Gastroesophageal sphincter (tissue), 4 donors: Measurements from ENCODE around the gene IL3. TPM values are rescaled to one million over a fixed set of nuclear protein-coding genes. Genes with fewer than 3 reads are reported as not detected.

Source experiments
- ATAC-seq: fragments of 150-250 bp; one replicate; pipeline ENCODE4 v1.9.1; 2016; ENCODE audit warnings: mild to moderate bottlenecking, moderate library complexity
- H3K27ac ChIP-seq, 4 donors: fragments of 200-600 bp; sonication (generic) in 3 of 4; 1 replicate in 3 of 4; 2 replicates in 1 of 4; pipeline ENCODE4 v1.5.1; 2016 to 2019
- H3K27me3 ChIP-seq: fragments of 200-600 bp; sonication (generic); one replicate; pipeline ENCODE4 v1.5.1; 2019
- H3K36me3 ChIP-seq, 2 donors: fragments of 200-600 bp; sonication (generic); one replicate each; pipeline ENCODE4 v1.5.1; 2019; ENCODE audit warnings: control low read depth in 1 of 2
- H3K4me1 ChIP-seq, 3 donors: fragments of 200-600 bp; sonication (generic); 1 replicate in 2 of 3; 2 replicates in 1 of 3; pipeline ENCODE4 v1.5.1; 2016 to 2019; ENCODE audit warnings: control low read depth in 2 of 3
- H3K4me3 ChIP-seq, 2 donors: fragments of 200-600 bp; sonication (generic); one replicate each; pipeline ENCODE4 v1.5.1; 2019; ENCODE audit warnings: mild to moderate bottlenecking in 1 of 2, moderate library complexity in 1 of 2
- H3K9me3 ChIP-seq, 3 donors: fragments of 200-600 bp; sonication (generic); one replicate each; pipeline ENCODE4 v1.5.1; 2017 to 2019; ENCODE audit warnings: control low read depth in 2 of 3
- CTCF ChIP-seq, 4 experiments: fragments of 200-600 bp in 2 of 4; fragments of 450-650 bp in 2 of 4; sonication (generic) in 1 of 4; IDR thresholded peaks; one replicate each; pipeline ENCODE4 v1.5.1; 2017 to 2019; ENCODE audit warnings: antibody characterized with exemption in 4 of 4, mild to moderate bottlenecking in 2 of 4, moderate library complexity in 2 of 4
- EP300 ChIP-seq: sonication (generic); formaldehyde crosslinking; IDR thresholded peaks from one replicate; pipeline ENCODE4 v1.6.1; 2017; ENCODE audit warnings: antibody characterized with exemption, mild to moderate bottlenecking
- POLR2A ChIP-seq, 2 donors: fragments of 450-650 bp; IDR thresholded peaks; one replicate each; pipeline ENCODE4 v1.6.1; 2017; ENCODE audit warnings: antibody characterized with exemption in 2 of 2, mild to moderate bottlenecking in 2 of 2, moderate library complexity in 1 of 2
- POLR2AphosphoS5 ChIP-seq: sonication (generic); formaldehyde crosslinking; IDR thresholded peaks from one replicate; pipeline ENCODE4 v1.6.1; 2017; ENCODE audit warnings: antibody characterized with exemption
- WGBS, 2 donors: methylation state at CpG; one replicate each; pipeline ENCODE4 v1.1.5; 2018; ENCODE audit warnings: low coverage in 1 of 2; 5-methylcytosine and 5-hydroxymethylcytosine counted together
- total RNA-seq, 4 donors: library from RNA; depleted of rRNA; stranded (reverse); fragments of >200 nt; gene quantifications; one replicate each; pipeline ENCODE4 v1.1.0, GENCODE V29; 2016

Gene IL3
- total RNA-seq, 4 donors from 2014 or later: not detected

DNA sequence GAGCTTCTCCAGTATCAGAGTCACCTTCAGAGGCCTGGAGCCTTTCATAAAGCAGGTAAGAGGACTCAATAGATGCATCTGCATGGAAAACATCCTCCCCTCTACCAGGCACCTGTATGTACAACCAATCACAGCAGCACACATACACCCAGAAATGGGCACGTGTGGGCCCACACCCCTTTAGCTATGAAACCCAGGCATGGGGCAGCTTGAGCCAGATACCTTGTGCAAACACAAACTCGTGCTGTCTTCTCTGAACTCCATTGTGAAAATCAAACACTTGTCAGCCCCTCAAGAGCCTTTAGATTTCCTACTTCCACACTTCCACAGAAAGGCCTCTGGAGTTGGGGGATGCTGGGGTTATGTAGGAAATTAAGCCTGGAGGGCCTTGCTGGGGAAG lies 12.1 kb downstream of the IL3 start:
- Histone ChIP-seq H3K4me1 (no peaks in the 10 kb centered on the region), H3K4me3 (no peak overlapping the region), H3K27me3 (no peaks in the 10 kb centered on the region), H3K9me3 (no peaks in the 10 kb centered on the region), H3K36me3 (no peaks in the 10 kb centered on the region), H3K27ac (no peak overlapping the region)
- TF ChIP-seq POLR2A (IDR thresholded peaks at IDR 0.05): no peak
- TF ChIP-seq EP300: no peak
- no peak for TF ChIP-seq CTCF (IDR thresholded peaks at IDR 0.05)
- TF ChIP-seq POLR2AphosphoS5: no peak
- ATAC-seq: no peak
- WGBS, 2 donors: 71 to 90% methylated on average over 2 of the region's 2 CpGs

DNA sequence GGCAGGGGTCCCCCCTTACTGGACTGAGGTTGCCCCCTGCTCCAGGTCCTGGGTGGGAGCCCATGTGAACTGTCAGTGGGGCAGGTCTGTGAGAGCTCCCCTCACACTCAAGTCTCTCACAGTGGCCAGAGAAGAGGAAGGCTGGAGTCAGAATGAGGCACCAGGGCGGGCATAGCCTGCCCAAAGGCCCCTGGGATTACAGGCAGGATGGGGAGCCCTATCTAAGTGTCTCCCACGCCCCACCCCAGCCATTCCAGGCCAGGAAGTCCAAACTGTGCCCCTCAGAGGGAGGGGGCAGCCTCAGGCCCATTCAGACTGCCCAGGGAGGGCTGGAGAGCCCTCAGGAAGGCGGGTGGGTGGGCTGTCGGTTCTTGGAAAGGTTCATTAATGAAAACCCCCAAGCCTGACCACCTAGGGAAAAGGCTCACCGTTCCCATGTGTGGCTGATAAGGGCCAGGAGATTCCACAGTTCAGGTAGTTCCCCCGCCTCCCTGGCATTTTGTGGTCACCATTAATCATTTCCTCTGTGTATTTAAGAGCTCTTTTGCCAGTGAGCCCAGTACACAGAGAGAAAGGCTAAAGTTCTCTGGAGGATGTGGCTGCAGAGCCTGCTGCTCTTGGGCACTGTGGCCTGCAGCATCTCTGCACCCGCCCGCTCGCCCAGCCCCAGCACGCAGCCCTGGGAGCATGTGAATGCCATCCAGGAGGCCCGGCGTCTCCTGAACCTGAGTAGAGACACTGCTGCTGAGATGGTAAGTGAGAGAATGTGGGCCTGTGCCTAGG lies 13.0 kb downstream of the IL3 start, which contains the start of gene CSF2:
Gene CSF2 (plus strand): TSS at position 559 of the 783 bp plus-strand sequence. CDS start 35 bp downstream, at position 594.
- ATAC-seq: no peak
- H3K36me3 ChIP-seq: no peaks in the 10 kb centered on the region
- 40 to 79% methylated on average over 1 to 3 of the region's 12 CpGs for WGBS, 2 donors
- no peaks in the 10 kb centered on the region for H3K27me3 ChIP-seq
- TF ChIP-seq EP300: no peak
- no peak within 1 kb of the TSS for H3K4me3 ChIP-seq
- no peaks in the 10 kb centered on the region for H3K9me3 ChIP-seq
- H3K4me1 ChIP-seq: no peaks in the 10 kb centered on the region
- H3K27ac ChIP-seq: no peak within 1 kb of the TSS

- no peak for ATAC-seq
Observed at GRCh38 chr5:132074091-132074771, 13.8 kb downstream of the IL3 start.

DNA sequence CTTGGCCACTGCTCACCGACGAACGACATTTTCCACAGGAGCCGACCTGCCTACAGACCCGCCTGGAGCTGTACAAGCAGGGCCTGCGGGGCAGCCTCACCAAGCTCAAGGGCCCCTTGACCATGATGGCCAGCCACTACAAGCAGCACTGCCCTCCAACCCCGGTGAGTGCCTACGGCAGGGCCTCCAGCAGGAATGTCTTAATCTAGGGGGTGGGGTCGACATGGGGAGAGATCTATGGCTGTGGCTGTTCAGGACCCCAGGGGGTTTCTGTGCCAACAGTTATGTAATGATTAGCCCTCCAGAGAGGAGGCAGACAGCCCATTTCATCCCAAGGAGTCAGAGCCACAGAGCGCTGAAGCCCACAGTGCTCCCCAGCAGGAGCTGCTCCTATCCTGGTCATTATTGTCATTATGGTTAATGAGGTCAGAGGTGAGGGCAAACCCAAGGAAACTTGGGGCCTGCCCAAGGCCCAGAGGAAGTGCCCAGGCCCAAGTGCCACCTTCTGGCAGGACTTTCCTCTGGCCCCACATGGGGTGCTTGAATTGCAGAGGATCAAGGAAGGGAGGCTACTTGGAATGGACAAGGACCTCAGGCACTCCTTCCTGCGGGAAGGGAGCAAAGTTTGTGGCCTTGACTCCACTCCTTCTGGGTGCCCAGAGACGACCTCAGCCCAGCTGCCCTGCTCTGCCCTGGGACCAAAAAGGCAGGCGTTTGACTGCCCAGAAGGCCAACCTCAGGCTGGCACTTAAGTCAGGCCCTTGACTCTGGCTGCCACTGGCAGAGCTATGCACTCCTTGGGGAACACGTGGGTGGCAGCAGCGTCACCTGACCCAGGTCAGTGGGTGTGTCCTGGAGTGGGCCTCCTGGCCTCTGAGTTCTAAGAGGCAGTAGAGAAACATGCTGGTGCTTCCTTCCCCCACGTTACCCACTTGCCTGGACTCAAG lies 14.6 kb downstream of the IL3 start:
- Histone ChIP-seq H3K27ac (no peak overlapping the region), H3K4me3 (no peak overlapping the region), H3K4me1 (no peaks in the 10 kb centered on the region), H3K36me3 (no peaks in the 10 kb centered on the region), H3K27me3 (no peaks in the 10 kb centered on the region), H3K9me3 (no peaks in the 10 kb centered on the region)
- no peak for ATAC-seq
- 83 to 92% methylated on average over 1 to 5 of the region's 16 CpGs for WGBS, 2 donors
- TF ChIP-seq POLR2AphosphoS5 (no peak), EP300 (no peak), POLR2A (IDR thresholded peaks at IDR 0.05) (no peak), CTCF (IDR thresholded peaks at IDR 0.05) (no peak)

More at GRCh38 chr5:132074091-132074771, 13.8 kb downstream of the IL3 start:
- H3K27me3 ChIP-seq: no peaks in the 10 kb centered on the region
- H3K27ac ChIP-seq: no peak overlapping the region
- 90% methylated on average over 2 of the region's 7 CpGs; no CpG with 5 or more reads in 1 of the 2 donors for WGBS, 2 donors
- no peaks in the 10 kb centered on the region for H3K9me3 ChIP-seq
- H3K4me3 ChIP-seq: no peak overlapping the region
- H3K36me3 ChIP-seq: no peaks in the 10 kb centered on the region
- TF ChIP-seq POLR2AphosphoS5: no peak
- TF ChIP-seq POLR2A (IDR thresholded peaks at IDR 0.05): no peak
- no peak for TF ChIP-seq EP300
- TF ChIP-seq CTCF (IDR thresholded peaks at IDR 0.05): no peak
- H3K4me1 ChIP-seq: no peaks in the 10 kb centered on the region

- no peaks in the 10 kb centered on the region for H3K9me3 ChIP-seq
- no peaks in the 10 kb centered on the region for H3K27me3 ChIP-seq
- no CpG with 5 or more reads among the region's 2 CpGs for WGBS, 2 donors
- H3K36me3 ChIP-seq: no peaks in the 10 kb centered on the region
- H3K4me3 ChIP-seq: no peak overlapping the region
- no peak for ATAC-seq
- no peaks in the 10 kb centered on the region for H3K4me1 ChIP-seq
- no peak overlapping the region for H3K27ac ChIP-seq
- TF ChIP-seq EP300 (no peak), CTCF (IDR thresholded peaks at IDR 0.05) (no peak), POLR2A (IDR thresholded peaks at IDR 0.05) (no peak)
Observed at GRCh38 chr5:132075719-132076077, 15.2 kb downstream of the IL3 start.
